Measurements from ENCODE around the gene FRYL. TPM values are rescaled to one million over a fixed set of nuclear protein-coding genes. Genes with fewer than 3 reads are reported as not detected.

Gene FRYL
- total RNA-seq, 6 experiments from 2014 or later: 15.9 to 27.2 (median 23.3) TPM

DNA sequence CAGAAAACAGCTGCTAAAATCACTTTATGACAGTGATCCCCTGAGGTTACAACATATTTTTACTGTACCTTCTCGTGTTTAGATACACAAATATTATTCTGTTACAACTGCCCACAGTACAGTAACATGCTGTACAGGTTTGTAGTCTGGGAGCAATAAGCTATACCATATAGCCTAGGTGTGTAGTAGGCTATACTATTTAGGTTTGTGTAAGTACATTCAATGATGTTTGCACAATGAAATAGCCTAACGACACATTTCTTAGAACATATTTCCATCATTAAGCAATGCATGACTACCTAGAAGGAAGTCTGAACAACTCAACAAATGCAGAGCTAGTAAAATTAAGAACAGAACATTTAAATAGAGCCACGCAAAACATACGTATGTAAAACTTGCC lies 177.3 kb downstream of the FRYL start:
- H3K4me3 ChIP-seq: no peak overlapping the region
- H3K4me1 ChIP-seq: peaks cover 0 to 22% (median 10%) of the 10 kb centered on the region in 4 donors
- H3K27me3 ChIP-seq: no peaks in the 10 kb centered on the region
- no peak for DNase-seq
- 70% methylated on average over 4 of the region's 4 CpGs for WGBS (ENCODE audit: insufficient coverage, low coverage, low lambda C conversion rate, missing lambda C conversion rate)
- intact Hi-C loops (cut with DNase I): no loop called here
- H3K36me3 ChIP-seq: no peaks in the 10 kb centered on the region
- TF ChIP-seq POLR2A (IDR thresholded peaks at IDR 0.05) (no peak), CTCF (IDR thresholded peaks at IDR 0.05) (no peak)
- no peaks in the 10 kb centered on the region for H3K9me3 ChIP-seq
- H3K27ac ChIP-seq: no peak overlapping the region
- no peak for ATAC-seq

DNA sequence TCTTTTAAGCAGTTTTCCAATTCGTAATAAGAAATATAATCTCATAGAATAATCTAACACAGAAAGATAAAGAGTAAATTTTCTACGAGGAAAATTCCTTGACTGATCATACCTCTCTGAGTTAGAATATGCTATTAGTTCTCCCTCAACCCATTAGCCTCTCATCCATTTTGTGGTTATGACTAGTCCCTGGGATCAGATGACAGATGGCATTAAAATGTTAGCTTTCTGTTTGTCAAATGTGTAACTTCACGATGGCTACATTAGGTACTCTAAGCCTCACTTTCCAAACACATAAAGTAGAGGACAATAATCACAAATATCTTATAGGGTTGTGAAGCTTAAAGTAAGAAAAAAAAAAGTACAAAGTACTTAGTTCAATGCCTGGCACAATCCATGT lies 177.9 kb downstream of the FRYL start:
- TF ChIP-seq POLR2A (IDR thresholded peaks at IDR 0.05): no peak
- ATAC-seq: no peak
- no peaks in the 10 kb centered on the region for H3K9me3 ChIP-seq
- H3K36me3 ChIP-seq: no peaks in the 10 kb centered on the region
- peaks cover 0 to 22% (median 10%) of the 10 kb centered on the region in 4 donors for H3K4me1 ChIP-seq
- 81% methylated on average over 3 of the region's 3 CpGs for WGBS (ENCODE audit: insufficient coverage, low coverage, low lambda C conversion rate, missing lambda C conversion rate)
- H3K4me3 ChIP-seq: no peak overlapping the region
- no peaks in the 10 kb centered on the region for H3K27me3 ChIP-seq
- H3K27ac ChIP-seq: no peak overlapping the region
- DNase-seq: no peak
- intact Hi-C loops (cut with DNase I): no loop called here

DNA sequence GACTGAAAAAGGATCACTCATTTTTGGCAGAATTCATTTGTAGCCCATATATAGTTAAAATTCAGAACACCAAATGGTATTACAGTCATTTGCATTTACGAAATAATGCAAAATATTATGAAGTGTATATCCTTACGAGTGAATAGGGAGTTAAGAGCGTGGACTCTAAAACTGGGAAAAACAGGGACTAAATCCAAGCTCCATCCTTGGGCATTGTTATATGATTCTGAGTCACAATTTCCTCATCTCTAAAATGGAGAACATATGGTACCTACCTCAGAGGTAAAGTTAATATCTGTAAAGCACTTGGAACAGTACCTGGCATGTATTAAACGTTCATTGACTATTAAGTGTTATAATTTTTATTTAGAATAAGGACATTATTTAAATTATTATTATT lies 183.7 kb downstream of the FRYL start:
- ATAC-seq: no peak
- intact Hi-C loops (cut with DNase I): no loop called here
- TF ChIP-seq POLR2A (IDR thresholded peaks at IDR 0.05): no peak
- no peak for TF ChIP-seq CTCF (IDR thresholded peaks at IDR 0.05)

GRCh38 chr4:48594180-48594579 lies 185.9 kb downstream of the FRYL start:
- TF ChIP-seq POLR2A (IDR thresholded peaks at IDR 0.05): no peak
- no peak for TF ChIP-seq CTCF (IDR thresholded peaks at IDR 0.05)
- H3K4me1 ChIP-seq: no peaks in the 10 kb centered on the region
- peaks cover 0 to 23% (median 3%) of the 10 kb centered on the region in 4 donors for H3K36me3 ChIP-seq
- no peak for DNase-seq
- intact Hi-C loops (cut with DNase I): no loop called here
- no peaks in the 10 kb centered on the region for H3K9me3 ChIP-seq
- ATAC-seq: peak; percentile 50 to 77 (median 62)
- H3K4me3 ChIP-seq: no peak overlapping the region
- H3K27ac ChIP-seq: no peak overlapping the region
- no peaks in the 10 kb centered on the region for H3K27me3 ChIP-seq
- 30% methylated on average over 1 of the region's 1 CpG for WGBS (ENCODE audit: insufficient coverage, low coverage, low lambda C conversion rate, missing lambda C conversion rate)

More for the DNA sequence above, 183.7 kb downstream of the FRYL start:
- Histone ChIP-seq H3K9me3 (no peaks in the 10 kb centered on the region), H3K4me1 (no peaks in the 10 kb centered on the region), H3K27me3 (no peaks in the 10 kb centered on the region), H3K36me3 (peaks cover 0 to 12% (median 3%) of the 10 kb centered on the region in 4 donors), H3K27ac (no peak overlapping the region), H3K4me3 (no peak overlapping the region)
- 92% methylated on average over 4 of the region's 4 CpGs for whole genome bisulfite sequencing (ENCODE audit: insufficient coverage, low coverage, low lambda C conversion rate, missing lambda C conversion rate)
- no peak for DNase-seq

DNA sequence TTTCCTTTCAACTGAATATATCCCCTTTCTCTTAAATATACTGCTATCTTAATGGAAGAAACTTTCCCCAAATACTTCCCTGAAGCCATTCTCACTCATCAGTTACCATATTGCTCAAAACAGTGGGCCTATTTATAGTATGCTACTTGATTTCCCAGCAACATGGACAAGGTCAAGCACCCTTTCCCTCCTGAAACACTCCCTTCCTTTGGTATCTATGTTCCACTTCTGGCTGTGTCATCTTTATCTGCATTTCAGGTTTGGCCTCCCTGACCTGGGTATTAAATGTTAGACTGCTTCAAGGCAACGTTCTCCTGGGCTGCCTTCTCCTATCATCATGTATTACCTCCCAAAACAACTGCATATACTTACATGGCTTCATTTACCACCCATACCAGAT lies 188.7 kb downstream of the FRYL start:
- H3K27ac ChIP-seq: no peak overlapping the region
- DNase-seq: no peak
- peaks cover 0 to 26% (median 4%) of the 10 kb centered on the region in 4 donors for H3K36me3 ChIP-seq
- H3K4me3 ChIP-seq: no peak overlapping the region
- TF ChIP-seq CTCF (IDR thresholded peaks at IDR 0.05) (no peak), POLR2A (IDR thresholded peaks at IDR 0.05) (no peak)
- H3K4me1 ChIP-seq: no peaks in the 10 kb centered on the region
- no peaks in the 10 kb centered on the region for H3K27me3 ChIP-seq
- no peaks in the 10 kb centered on the region for H3K9me3 ChIP-seq
- WGBS (ENCODE audit: insufficient coverage, low coverage, low lambda C conversion rate, missing lambda C conversion rate): 100% methylated on average over 1 of the region's 1 CpG
- ATAC-seq: no peak
- intact Hi-C loops (cut with DNase I): no loop called here

Data from right lobe of liver (tissue), 6 donors.